ENCODE data around the gene FOCAD. TPM values are rescaled to one million over a fixed set of nuclear protein-coding genes. Genes with fewer than 3 reads are reported as not detected.

FOCAD gene
- total RNA-seq, 1 experiment from 2014 or later = 40.7 TPM

DNA sequence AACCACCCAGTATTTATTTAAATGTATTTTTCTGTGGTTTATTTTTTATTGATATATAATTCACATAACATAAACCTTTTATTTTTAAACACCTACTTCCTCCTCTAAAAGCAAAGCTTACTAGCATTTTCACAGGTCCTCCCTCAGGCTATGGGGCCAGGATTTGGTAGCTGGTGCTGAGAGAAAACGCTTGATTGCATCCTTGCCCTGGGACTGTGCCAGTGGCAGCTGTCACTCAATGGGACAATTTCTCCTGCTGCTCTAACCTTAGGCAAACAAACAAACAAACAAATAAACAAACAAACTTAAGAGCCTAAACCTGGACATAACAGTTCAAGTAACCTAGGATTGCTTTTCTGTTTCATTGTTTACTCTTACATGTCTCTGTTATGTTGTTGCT is 102.7 kb downstream of the FOCAD start:
- H3K4me1 ChIP-seq (ENCODE audit: control insufficient read depth in 1 of 2, insufficient read depth in 2 of 2, low read length in 2 of 2) = no peaks in the 10 kb centered on the region
- no peak overlapping the region for H3K27ac ChIP-seq (ENCODE audit: low read depth, low read length)
- no peak overlapping the region for H2AFZ ChIP-seq (ENCODE audit: low read depth, low read length, poor library complexity, severe bottlenecking)
- H3K27me3 ChIP-seq (ENCODE audit: insufficient read depth, low read length) = no peaks in the 10 kb centered on the region
- H3K4me2 ChIP-seq (ENCODE audit: low read length) = no peak overlapping the region
- no TSS peak for BruUV-seq (replicated peaks)
- no peaks in the 10 kb centered on the region for H3K9me2 ChIP-seq (ENCODE audit: insufficient read depth)
- H3K79me2 ChIP-seq (ENCODE audit: insufficient read depth, low read length) = no peaks in the 10 kb centered on the region
- no peak overlapping the region for H3K4me3 ChIP-seq (replicated peaks in 1 of 2; ENCODE audit: low read depth in 1 of 2, low read length in 2 of 2)
- TF ChIP-seq JUND (IDR thresholded peaks at IDR 0.05) (no peak), ZFX (IDR thresholded peaks at IDR 0.05) (no peak), SP1 (IDR thresholded peaks at IDR 0.05; ENCODE audit: low read depth) (no peak), POLR2AphosphoS5 (IDR thresholded peaks at IDR 0.05; ENCODE audit: low read depth, low read length) (no peak), SIN3A (IDR thresholded peaks at IDR 0.05; ENCODE audit: low read depth) (no peak), SRF (IDR thresholded peaks at IDR 0.05; ENCODE audit: low read depth) (no peak)
- TF ChIP-seq, protein P1, sequence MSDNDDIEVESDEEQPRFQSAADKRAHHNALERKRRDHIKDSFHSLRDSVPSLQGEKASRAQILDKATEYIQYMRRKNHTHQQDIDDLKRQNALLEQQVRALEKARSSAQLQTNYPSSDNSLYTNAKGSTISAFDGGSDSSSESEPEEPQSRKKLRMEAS (IDR thresholded peaks at IDR 0.05) = no peak
- TF ChIP-seq, protein P2, sequence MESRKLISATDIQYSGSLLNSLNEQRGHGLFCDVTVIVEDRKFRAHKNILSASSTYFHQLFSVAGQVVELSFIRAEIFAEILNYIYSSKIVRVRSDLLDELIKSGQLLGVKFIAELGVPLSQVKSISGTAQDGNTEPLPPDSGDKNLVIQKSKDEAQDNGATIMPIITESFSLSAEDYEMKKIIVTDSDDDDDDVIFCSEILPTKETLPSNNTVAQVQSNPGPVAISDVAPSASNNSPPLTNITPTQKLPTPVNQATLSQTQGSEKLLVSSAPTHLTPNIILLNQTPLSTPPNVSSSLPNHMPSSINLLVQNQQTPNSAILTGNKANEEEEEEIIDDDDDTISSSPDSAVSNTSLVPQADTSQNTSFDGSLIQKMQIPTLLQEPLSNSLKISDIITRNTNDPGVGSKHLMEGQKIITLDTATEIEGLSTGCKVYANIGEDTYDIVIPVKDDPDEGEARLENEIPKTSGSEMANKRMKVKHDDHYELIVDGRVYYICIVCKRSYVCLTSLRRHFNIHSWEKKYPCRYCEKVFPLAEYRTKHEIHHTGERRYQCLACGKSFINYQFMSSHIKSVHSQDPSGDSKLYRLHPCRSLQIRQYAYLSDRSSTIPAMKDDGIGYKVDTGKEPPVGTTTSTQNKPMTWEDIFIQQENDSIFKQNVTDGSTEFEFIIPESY (IDR thresholded peaks at IDR 0.05; ENCODE audit: extremely low read depth, insufficient replicate concordance, low read length) = no peak
- DNase-seq (ENCODE audit: low read depth, low spot score) (no peak), ATAC-seq (no peak)
- ChIA-PET POLR2A (no interaction called here), RAD21 (ENCODE audit: low non-redundant PET in 1 of 2, low total read pairs in 2 of 2, uncharacterized antibody in 2 of 2, unreplicated experiment in 2 of 2) (no interaction called here), CTCF (no interaction called here)
- no peaks in the 10 kb centered on the region for H4K20me1 ChIP-seq (ENCODE audit: insufficient read depth)
- H3K9me3 ChIP-seq (ENCODE audit: control insufficient read depth in 1 of 2, insufficient read depth in 1 of 2, low read depth in 1 of 2, low read length in 2 of 2) = no peaks in the 10 kb centered on the region
- intact Hi-C loops (cut with micrococcal nuclease) = no loop called here
- no peaks in the 10 kb centered on the region for H3K36me3 ChIP-seq (ENCODE audit: control insufficient read depth in 1 of 2, insufficient read depth in 2 of 2, low read length in 2 of 2)
- H3K9ac ChIP-seq (ENCODE audit: low read length) = no peak overlapping the region

All from HCT116 (cell line).